NK-92 (cell line): ENCODE results near the gene MATCAP1.

Experiments
- DNase-seq: peaks from one replicate; lab custom pipeline; 2025; ENCODE audit not compliant: unreplicated experiment; lab: John Stamatoyannopoulos, UW

Gene MATCAP1

GRCh38 chr16:67158637-67159600 is 24.8 kb downstream of the MATCAP1 start:
- no peak for DNase-seq

- no peak for DNase-seq
Measured at GRCh38 chr16:67157892-67158635, 25.7 kb downstream of the MATCAP1 start.

GRCh38 chr16:67157106-67157748 is 26.5 kb downstream of the MATCAP1 start:
- DNase-seq: no peak

GRCh38 chr16:67156143-67156844 is 27.5 kb downstream of the MATCAP1 start:
- no peak for DNase-seq

GRCh38 chr16:67155295-67156142 is 28.2 kb downstream of the MATCAP1 start:
- DNase-seq: no peak

DNA sequence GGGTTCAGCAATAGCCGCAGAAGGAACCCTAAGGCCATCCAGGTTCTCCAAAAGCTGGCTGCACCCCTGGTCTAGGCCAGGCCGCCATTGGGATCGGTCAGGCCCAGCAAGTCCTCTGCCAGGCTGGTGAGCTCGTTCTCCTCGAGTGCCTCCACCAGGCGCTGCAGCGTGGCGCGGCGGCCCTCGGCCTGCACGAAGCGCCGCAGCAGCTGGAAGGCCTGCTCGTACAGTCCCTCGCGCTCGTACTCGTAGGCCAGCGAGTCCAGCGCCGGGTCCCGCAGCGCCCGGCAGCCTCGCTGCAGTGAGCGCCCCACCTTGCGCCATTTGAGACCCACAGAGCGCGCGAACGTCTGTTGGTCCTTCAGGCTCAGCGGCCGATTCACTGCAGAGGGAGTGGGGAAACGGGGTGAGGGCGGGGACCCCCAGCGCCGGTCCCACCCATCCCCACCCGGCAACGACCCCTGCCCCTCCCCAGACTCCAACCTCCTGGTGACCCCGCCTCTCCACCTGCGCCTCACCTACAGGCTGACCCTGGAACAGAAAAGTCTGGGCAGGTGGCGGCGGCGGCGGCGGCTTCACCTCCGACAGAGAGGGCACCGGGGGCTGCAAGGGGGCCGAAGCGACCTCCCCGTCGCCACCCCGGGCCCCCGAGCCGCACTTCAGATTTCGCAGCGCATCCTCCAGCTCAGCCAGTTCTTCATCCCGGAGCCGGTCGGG is 29.0 kb downstream of the MATCAP1 start:
- DNase-seq: no peak

- DNase-seq: no peak
Measured at GRCh38 chr16:67151431-67152097, 32.2 kb downstream of the MATCAP1 start.

GRCh38 chr16:67150833-67151396 is 32.8 kb downstream of the MATCAP1 start, which contains the start of gene B3GNT9:
Gene B3GNT9, minus strand, starts transcription at chr16:67150998. Its CDS starts 513 bp downstream, at chr16:67150485.
- DNase-seq: no peak

DNA sequence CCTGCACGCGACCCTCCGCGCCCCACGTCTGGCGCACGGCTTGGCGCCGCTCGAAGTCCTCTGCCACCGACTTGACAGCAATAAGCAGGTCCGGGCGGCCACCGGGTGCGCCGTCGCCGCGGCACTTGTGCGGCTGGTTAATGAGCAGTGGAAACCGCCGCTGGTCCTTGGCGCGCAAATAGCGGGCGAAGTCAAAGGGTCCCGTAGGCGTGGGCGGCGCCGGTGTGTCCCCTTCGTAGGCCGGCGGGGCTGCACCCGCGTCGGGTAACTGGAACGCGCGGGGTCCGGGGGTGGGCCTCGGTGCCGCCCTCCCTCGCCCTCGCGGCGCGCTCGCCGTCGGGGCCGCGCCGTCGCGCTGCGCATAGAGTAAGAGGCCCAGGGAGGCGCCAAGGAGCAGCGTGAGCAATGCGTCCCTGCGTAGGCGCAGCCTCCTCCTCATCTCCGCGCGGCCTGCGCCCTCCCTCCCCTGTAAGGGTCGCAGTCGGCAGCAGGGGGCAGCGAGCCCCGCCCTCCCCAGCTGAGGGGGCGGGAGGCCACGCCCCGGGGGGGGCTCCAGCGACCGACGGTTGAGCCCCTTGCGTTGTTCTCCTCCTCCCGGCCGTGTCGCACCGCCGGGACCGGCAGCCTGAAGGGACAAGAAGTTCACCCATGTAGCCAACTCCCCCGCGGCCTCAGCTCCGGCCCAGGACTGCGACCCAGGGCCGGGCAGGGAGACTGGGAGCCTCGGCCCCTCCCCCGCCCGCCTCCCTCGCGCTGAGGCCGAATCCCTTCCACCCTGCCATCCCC is 33.5 kb downstream of the MATCAP1 start:
- no peak for DNase-seq

DNA sequence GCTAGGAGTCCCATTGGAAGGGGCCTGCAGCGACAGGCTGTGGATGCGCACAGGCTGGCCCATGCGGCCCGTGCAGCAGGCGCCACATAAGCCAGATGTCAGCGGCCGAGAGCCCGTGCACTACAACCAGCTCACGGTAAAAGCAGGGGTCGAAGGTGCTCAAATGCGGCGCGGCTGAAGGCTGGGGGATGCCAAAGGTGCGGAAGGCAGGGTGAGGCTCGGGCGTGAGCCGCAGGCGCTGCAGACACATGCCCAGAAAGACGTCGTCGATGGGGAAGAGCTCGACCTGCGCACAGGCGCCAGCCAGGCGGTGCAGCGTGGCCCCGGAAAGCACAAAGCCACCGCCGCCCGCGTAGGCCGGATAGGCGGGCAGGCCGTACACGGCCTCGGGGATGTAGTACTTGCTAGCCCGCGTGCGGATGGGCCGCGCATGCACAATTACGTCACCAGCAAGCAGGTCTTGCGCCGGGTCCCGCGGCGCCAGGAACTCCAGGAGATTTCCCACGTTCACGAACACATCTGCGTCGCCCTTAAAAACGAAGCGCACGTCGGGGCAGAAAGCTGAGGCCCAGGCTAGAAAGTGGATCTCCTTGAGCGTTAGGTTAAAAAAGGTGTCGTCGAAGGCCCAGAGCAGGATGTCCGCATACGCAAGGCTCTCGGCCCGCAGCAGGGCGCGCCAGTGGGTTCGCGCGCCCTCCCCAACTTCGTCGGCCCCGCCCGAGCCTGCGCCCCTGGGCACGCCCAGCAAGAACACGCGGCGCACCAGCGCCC is 34.3 kb downstream of the MATCAP1 start:
- DNase-seq: no peak

DNA sequence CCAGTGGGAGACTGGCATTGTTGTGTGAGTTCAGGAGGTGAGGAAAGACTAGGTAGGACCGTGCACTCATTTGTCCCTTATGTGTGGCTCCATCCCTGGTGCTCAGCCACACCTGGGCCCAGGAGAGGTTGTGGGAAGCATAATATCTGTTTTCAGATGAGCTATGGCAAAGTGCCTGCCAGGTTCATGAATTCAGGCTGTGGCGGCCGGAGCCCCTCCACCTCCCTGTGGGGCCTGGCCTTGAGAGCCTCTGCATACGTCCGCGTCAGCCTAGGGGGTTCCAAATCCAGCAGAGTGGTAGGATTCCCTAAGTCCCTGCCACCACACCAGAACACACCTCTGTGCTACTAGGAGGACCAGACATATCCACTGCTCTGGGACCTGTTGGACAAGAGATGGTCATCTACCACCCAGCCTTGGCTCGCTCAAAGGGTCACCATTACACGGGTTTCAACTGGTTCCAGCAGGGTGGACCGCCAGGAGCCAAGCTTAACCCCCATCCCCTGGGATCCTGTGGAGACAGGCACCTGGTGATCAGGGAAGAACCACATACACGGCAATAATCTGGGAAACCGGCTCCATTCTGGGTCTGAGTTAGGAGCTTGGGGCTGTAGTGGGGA is 35.0 kb downstream of the MATCAP1 start:
- DNase-seq: no peak

- no peak for DNase-seq
Measured at GRCh38 chr16:67148221-67148620, 35.5 kb downstream of the MATCAP1 start.

DNA sequence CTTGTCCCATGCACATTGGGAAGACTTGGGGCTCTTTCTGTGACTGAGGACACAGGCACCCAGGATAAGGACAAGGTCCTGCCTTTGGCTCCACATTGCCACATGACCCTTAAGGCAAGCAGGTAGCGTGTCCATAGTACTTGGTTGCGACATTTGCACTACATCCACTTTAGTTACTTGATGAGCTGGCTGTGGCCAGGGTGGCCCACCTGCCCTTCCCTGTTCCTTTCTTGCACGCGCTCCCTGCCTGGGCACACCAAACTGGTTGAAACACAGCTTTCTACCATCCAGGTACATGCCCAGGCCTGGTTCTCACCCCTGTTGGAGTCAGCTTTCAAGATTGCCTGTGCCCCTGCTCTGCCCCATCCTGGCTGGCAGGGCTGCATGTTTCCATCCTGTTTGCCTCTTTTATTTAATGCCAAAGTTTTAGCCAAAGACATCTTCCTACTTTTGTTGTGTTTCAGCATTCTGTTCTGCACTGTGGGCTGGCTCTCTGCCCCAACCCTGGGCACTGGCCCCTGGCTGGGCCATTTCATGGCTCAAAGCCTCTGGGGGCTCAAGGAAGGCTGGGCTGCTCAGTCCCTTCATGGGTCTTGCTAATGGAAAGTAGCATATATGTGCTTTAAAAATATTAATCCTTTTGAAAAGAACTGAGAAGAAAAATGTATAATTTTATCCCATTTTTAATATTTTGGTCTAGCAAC is 36.2 kb downstream of the MATCAP1 start:
- DNase-seq: no peak

- no peak for DNase-seq
Measured at GRCh38 chr16:67146523-67147357, 37.0 kb downstream of the MATCAP1 start.

GRCh38 chr16:67145746-67146145 is 38.0 kb downstream of the MATCAP1 start:
- no peak for DNase-seq
